Loucy (cell line): ENCODE measurements around the gene NRP1.

Experiments used
- H2AFZ ChIP-seq: fragments of 200-600 bp; sonication (generic); 2 replicates; pipeline ENCODE4 v1.6.0; 2016; ENCODE audit warnings: antibody characterized with exemption, mild to moderate bottlenecking, low read length, moderate library complexity
- H3F3A ChIP-seq: fragments of 200-600 bp; 2 replicates; pipeline ENCODE4 v1.6.0; 2016; ENCODE audit warnings: antibody characterized with exemption, low read depth, mild to moderate bottlenecking
- H3K27me3 ChIP-seq: fragments of 200-600 bp; sonication (generic); 2 replicates; pipeline ENCODE4 v1.6.1; 2014; ENCODE audit warnings: low read length, mild to moderate bottlenecking; ENCODE audit not compliant: insufficient read depth, poor library complexity, severe bottlenecking
- H3K36me3 ChIP-seq: fragments of 200-600 bp; sonication (generic); 2 replicates; pipeline ENCODE4 v1.6.1; 2016; ENCODE audit warnings: low read length; ENCODE audit not compliant: insufficient read depth
- H3K4me1 ChIP-seq: fragments of 200-600 bp; sonication (generic); 2 replicates; pipeline ENCODE4 v1.5.1; 2014; ENCODE audit warnings: low read length, mild to moderate bottlenecking; ENCODE audit not compliant: insufficient read depth, poor library complexity, severe bottlenecking
- H3K4me2 ChIP-seq: fragments of 200-600 bp; sonication (generic); 2 replicates; pipeline ENCODE4 v1.6.0; 2014; ENCODE audit warnings: antibody characterized with exemption, low read length, low read depth, mild to moderate bottlenecking; ENCODE audit not compliant: poor library complexity, severe bottlenecking
- H3K4me3 ChIP-seq: fragments of 200-600 bp; sonication (generic); 2 replicates; pipeline ENCODE4 v1.5.1; 2014; ENCODE audit warnings: low read length, mild to moderate bottlenecking, mixed read lengths; ENCODE audit not compliant: poor library complexity, severe bottlenecking
- H3K79me2 ChIP-seq: fragments of 200-600 bp; sonication (generic); 2 replicates; pipeline ENCODE4 v1.6.1; 2014; ENCODE audit warnings: low read length; ENCODE audit not compliant: insufficient read depth
- H3K9ac ChIP-seq: fragments of 200-600 bp; sonication (generic); 2 replicates; pipeline ENCODE4 v1.6.0; 2014; ENCODE audit warnings: mild to moderate bottlenecking, low read depth, low read length, moderate library complexity; ENCODE audit not compliant: poor library complexity, severe bottlenecking
- H3K9me2 ChIP-seq: fragments of 200-600 bp; sonication (generic); replicated peaks from 2 replicates; pipeline ENCODE4 v1.6.1; 2016; ENCODE audit warnings: low read depth, low read length, mixed read lengths
- H3K9me3 ChIP-seq: fragments of 200-600 bp; sonication (generic); 2 replicates; pipeline ENCODE4 v1.6.1; 2014; ENCODE audit warnings: mild to moderate bottlenecking, antibody characterized with exemption, low read length, low read depth; ENCODE audit not compliant: insufficient read depth
- H4K20me1 ChIP-seq: fragments of 200-600 bp; sonication (generic); 2 replicates; pipeline ENCODE4 v1.6.0; 2014; ENCODE audit warnings: antibody characterized with exemption, low read length, mild to moderate bottlenecking; ENCODE audit not compliant: insufficient read depth, poor library complexity, severe bottlenecking
- EZH2phosphoT487 ChIP-seq: fragments of 200-600 bp; IDR thresholded peaks from 2 replicates; pipeline ENCODE4 v1.6.1; 2018; ENCODE audit warnings: antibody characterized with exemption, mild to moderate bottlenecking, moderate library complexity, borderline replicate concordance
- TF ChIP-seq, protein P1 (sequence below): fragments of 200-600 bp; sonication (generic); conservative IDR thresholded peaks from 2 replicates; pipeline ENCODE4 v1.5.1; 2014; ENCODE audit warnings: mild to moderate bottlenecking, antibody characterized with exemption, low read length

Gene NRP1

DNA sequence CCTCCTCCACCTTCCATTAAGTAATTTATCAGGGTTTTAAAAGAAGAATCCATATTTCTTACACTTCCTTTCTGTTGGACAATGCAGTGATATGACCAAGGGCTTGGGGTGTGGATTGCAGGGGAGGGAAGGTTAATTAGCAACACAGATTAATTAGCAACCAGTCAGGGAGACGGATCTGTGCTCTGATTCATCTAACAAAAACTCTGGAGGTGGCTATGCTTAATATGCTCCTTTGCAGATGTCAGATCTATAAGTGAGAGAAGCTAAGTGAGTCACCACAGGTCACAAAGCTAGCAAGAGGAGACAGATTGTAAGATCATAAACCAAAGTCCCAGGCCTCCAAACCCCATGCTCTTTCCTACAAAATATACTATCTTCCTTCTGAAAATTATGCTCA is 197.7 kb downstream of the NRP1 start:
- Histone ChIP-seq H3K9ac (no peak overlapping the region), H3K36me3 (no peaks in the 10 kb centered on the region), H3K27me3 (no peaks in the 10 kb centered on the region), H3K4me2 (no peak overlapping the region), H3K79me2 (no peaks in the 10 kb centered on the region), H3K4me1 (peaks cover 56% of the 10 kb centered on the region), H3K9me3 (no peaks in the 10 kb centered on the region), H4K20me1 (no peaks in the 10 kb centered on the region), H3K9me2 (no peaks in the 10 kb centered on the region), H3K4me3 (no peak overlapping the region), H2AFZ (no peak overlapping the region), H3F3A (no peaks in the 10 kb centered on the region)
- TF ChIP-seq, protein P1, sequence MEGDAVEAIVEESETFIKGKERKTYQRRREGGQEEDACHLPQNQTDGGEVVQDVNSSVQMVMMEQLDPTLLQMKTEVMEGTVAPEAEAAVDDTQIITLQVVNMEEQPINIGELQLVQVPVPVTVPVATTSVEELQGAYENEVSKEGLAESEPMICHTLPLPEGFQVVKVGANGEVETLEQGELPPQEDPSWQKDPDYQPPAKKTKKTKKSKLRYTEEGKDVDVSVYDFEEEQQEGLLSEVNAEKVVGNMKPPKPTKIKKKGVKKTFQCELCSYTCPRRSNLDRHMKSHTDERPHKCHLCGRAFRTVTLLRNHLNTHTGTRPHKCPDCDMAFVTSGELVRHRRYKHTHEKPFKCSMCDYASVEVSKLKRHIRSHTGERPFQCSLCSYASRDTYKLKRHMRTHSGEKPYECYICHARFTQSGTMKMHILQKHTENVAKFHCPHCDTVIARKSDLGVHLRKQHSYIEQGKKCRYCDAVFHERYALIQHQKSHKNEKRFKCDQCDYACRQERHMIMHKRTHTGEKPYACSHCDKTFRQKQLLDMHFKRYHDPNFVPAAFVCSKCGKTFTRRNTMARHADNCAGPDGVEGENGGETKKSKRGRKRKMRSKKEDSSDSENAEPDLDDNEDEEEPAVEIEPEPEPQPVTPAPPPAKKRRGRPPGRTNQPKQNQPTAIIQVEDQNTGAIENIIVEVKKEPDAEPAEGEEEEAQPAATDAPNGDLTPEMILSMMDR: no peak
- TF ChIP-seq EZH2phosphoT487: no peak

DNA sequence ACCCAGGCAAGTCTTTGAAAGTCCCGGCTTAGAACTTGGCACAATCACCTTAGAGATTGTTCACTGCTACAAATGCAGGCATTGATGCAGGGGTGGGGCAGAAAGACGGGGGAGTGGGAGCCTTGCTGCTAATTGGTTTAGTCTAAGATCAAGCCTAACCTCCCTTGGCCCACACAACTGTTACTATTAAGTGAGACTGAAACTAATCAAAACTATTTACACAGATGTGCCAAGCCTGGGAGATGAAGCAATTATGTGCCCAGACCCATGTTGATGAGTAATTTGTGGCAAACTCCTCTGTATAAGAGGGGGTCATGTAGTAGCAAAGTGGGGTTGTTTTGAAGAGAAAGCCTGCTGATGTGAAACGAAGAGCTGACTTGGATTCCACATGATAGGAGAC is 198.2 kb downstream of the NRP1 start:
- H3K36me3 ChIP-seq: no peaks in the 10 kb centered on the region

DNA sequence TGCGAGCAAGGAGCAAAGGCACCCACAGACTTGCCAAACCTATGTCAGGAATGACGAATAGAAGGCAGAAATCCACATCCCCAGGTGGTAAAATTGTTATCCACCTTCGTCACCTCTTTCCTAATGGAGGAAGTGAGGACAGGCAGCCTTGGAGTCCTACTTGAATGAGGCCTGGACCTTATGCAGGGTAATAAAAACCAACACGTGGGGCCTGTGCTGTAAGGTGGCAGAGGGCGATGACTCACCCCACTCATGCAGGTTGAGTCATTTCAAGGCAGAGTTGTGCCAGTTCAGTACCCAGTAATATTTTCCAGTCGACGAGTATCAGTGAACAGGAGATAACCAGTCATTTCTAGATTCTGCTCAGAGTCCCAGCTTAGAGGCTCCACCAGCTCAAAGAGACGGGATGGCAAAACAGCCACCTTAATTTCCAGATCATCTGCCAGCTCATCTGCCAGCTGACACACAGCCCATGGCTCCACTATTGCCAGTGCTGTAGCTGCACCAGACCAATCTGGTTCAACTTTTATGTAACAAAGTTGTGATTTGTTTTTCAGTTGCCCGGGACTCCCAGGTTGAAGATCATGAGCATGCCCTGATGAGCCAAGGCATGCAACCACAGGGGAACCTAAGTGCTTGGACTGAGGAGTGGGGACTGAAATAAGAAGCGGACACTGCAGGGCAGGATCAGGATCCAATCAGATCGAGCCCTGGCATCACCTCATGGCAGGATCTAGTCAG is 200.3 kb downstream of the NRP1 start:
- Histone ChIP-seq H3K9me3 (no peaks in the 10 kb centered on the region), H3K4me3 (no peak overlapping the region), H3K4me1 (peaks cover 49% of the 10 kb centered on the region), H3K27me3 (no peaks in the 10 kb centered on the region), H3F3A (no peaks in the 10 kb centered on the region), H4K20me1 (no peaks in the 10 kb centered on the region), H3K79me2 (no peaks in the 10 kb centered on the region), H3K4me2 (peak overlapping the region; percentile 4), H3K9me2 (no peaks in the 10 kb centered on the region), H2AFZ (peak overlapping the region; percentile 14; the same call in 1 of the 2 replicates), H3K9ac (peak overlapping the region; percentile 11), H3K36me3 (no peaks in the 10 kb centered on the region)
- TF ChIP-seq EZH2phosphoT487: no peak
- TF ChIP-seq, protein P1: no peak

More for the DNA sequence above, 198.2 kb downstream of the NRP1 start:
- Histone ChIP-seq H3K9ac (no peak overlapping the region), H3K9me3 (no peaks in the 10 kb centered on the region), H3K27me3 (no peaks in the 10 kb centered on the region), H3K4me2 (no peak overlapping the region), H3K79me2 (no peaks in the 10 kb centered on the region), H3K4me1 (peaks cover 56% of the 10 kb centered on the region), H3K9me2 (no peaks in the 10 kb centered on the region), H2AFZ (no peak overlapping the region), H3F3A (no peaks in the 10 kb centered on the region), H3K4me3 (no peak overlapping the region), H4K20me1 (no peaks in the 10 kb centered on the region)
- TF ChIP-seq, protein P1: no peak
- TF ChIP-seq EZH2phosphoT487: no peak
